NOMO-1 treated with DMSO at 0.1 percent for 48 hours (cell line): ENCODE data around the gene TRAIP.
"Not testable (repeated sequence)": the region's sequence is repeated elsewhere in the genome, so short reads cannot be mapped to it uniquely, and the experiment has no call there.

Source experiments
- DNase-seq: peaks from one replicate; lab custom pipeline; 2025; ENCODE audit not compliant: unreplicated experiment; lab: John Stamatoyannopoulos, UW

Gene TRAIP, protein sequence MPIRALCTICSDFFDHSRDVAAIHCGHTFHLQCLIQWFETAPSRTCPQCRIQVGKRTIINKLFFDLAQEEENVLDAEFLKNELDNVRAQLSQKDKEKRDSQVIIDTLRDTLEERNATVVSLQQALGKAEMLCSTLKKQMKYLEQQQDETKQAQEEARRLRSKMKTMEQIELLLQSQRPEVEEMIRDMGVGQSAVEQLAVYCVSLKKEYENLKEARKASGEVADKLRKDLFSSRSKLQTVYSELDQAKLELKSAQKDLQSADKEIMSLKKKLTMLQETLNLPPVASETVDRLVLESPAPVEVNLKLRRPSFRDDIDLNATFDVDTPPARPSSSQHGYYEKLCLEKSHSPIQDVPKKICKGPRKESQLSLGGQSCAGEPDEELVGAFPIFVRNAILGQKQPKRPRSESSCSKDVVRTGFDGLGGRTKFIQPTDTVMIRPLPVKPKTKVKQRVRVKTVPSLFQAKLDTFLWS

GRCh38 chr3:49856181-49857005, at the start of gene TRAIP:
Gene TRAIP (minus strand): TSS chr3:49856564. CDS start chr3:49856453, 111 bp downstream.
- peak; percentile 91 for DNase-seq

DNA sequence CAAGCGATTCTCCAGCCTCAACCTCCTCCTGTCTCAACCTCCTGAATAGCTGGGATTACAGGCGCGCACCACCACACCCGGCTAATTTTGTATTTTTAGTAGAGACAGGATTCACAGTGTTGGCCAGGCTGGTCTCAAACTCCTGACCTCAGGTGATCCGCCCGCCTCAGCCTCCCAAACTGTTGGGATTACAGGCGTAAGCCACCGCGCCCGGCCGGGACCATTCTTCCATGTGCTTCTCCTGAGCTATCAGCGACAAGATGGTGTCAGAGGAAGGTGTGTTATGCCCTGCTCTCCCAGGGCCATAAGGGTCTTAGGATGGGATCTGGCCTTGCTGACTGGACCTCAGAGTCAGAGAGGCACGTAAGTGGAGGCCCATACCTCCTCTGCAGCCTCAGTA, 48.1 kb upstream of the TRAIP start:
- not testable (repeated sequence) for DNase-seq

- peak; percentile 82 for DNase-seq
Measured at GRCh38 chr3:49903451-49904424, 47.4 kb upstream of the TRAIP start, which contains the start of gene MST1R. Gene MST1R (minus strand): TSS chr3:49903873. CDS start chr3:49903609, 264 bp downstream.

DNA sequence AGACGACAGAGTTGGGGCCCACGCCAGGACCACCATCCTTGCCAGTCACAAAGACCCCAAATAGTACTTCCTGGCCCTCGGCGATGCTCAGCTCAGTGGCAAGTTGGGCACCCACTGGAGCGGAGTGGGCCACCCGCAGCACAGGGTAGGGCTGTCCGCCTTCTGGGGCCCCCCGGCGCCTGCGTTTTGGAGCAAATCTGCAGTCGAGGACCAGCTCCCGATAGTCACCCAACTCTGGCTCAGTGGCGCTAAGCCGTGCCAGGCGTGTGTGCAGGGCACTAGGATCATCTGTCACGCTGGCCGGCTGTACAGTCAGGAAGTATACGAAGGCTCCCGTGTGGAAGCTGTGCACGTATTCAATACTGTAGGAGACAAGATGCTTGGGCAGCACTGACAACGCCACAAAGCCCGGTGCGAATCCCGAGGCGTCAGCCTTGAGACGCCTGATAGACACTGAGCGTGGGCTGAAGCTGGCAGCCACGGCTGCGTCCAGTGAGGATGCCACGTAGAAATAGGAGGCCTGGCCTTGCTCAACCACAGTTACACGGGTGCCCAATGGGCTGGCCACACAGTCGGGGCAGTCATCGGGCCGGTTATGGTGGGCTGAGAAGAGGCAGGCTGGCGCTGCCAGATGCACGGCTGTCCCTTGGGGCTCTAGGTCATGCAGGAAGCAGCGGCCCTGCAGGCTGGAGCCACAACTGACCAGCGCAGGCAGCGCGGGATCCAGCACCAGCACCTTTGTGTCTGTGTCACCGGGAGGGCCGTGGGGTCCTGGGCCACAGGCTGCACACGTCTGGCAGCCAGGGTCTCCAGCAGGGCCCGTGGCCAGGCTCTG, 46.4 kb upstream of the TRAIP start:
- no peak for DNase-seq

GRCh38 chr3:49901366-49902339, 45.3 kb upstream of the TRAIP start:
- no peak for DNase-seq

- DNase-seq, result no peak
Measured at GRCh38 chr3:49900491-49901153, 44.3 kb upstream of the TRAIP start.

DNA sequence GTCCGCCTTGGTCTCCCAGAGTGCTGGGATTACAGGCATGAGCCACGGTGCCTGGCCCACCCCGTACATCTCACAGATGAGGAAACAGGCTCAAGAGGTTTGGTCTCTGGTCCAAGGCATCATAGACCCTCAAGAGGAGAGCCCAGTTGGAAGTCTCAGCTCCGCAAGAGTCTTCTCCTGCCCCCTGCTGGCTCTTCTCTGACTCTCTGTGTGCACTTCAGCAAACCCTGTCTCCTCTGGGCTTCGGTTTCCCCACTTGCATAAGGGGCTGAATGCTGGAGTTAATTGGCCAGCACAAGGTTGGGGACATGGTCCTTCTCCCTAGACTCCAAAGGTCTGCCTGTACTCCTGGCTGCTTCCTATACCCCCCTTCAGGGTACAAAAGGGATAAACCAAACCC, 43.5 kb upstream of the TRAIP start:
- DNase-seq, result peak; percentile 30

DNA sequence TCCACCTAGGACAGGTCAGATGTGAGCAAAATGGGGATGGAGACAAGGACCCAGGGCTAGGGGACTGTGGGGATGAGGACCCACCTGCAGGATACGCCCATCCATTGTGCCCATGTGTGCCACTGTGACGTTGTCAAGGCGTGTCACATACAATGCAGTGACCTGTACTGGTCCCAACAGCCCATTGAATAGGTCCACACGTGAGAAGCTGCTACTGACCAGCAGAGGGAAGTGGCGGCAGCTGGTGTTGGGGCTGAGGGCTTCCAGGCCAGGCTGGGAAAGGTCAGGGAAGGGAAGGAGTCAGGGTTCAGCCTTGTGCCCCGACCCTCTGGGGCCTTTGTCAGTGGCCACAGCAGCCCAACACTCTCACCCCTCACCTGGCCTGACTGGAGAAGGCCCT, 42.6 kb upstream of the TRAIP start:
- no peak for DNase-seq

DNA sequence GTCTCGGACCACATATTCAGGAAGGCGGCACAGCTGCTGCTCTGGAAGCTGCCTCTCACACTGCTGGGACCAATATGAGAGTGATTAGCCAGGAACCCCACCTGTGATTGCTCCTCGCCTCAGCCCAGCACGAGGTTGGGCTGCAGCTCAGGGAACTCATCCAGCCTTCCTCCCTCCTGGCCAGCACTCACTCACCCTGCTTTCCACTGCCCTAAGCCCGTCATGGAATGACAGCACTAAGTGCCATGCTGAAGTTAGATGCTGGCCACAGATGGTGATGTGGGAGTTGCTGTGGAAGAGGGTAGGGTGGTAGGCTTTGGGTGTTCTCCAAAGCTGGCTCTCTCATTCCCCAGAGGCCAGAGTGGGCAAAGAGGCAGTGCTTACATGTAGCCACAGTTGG, 40.0 kb upstream of the TRAIP start:
- no peak for DNase-seq

- no peak for DNase-seq
Measured at GRCh38 chr3:49895791-49896190, 39.4 kb upstream of the TRAIP start.

GRCh38 chr3:49889296-49889695, 32.9 kb upstream of the TRAIP start:
- no peak for DNase-seq

GRCh38 chr3:49886922-49887265, 30.5 kb upstream of the TRAIP start:
- DNase-seq, result no peak

- DNase-seq, result no peak
Measured at GRCh38 chr3:49883998-49884397, 27.6 kb upstream of the TRAIP start.

DNA sequence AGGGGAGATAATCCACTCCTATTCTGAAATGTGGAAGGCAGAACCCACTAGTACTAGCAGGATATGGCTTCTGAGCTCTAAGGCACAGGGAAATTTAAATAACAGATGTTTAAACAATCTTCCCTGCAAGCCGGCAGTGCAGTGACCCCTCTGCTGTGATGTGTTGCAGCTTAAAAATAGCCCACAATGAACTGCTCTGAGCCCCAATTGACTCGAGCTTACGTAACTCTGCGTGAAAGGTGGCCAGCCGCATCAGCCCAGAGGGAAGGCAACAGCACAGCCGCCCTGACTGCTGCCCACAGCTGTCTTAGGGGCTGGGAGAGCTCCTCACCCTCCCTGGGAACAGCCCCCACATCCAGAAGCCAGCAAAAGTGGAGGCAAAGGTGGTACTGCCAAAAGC, 25.8 kb upstream of the TRAIP start:
- DNase-seq, result peak; percentile 77

DNA sequence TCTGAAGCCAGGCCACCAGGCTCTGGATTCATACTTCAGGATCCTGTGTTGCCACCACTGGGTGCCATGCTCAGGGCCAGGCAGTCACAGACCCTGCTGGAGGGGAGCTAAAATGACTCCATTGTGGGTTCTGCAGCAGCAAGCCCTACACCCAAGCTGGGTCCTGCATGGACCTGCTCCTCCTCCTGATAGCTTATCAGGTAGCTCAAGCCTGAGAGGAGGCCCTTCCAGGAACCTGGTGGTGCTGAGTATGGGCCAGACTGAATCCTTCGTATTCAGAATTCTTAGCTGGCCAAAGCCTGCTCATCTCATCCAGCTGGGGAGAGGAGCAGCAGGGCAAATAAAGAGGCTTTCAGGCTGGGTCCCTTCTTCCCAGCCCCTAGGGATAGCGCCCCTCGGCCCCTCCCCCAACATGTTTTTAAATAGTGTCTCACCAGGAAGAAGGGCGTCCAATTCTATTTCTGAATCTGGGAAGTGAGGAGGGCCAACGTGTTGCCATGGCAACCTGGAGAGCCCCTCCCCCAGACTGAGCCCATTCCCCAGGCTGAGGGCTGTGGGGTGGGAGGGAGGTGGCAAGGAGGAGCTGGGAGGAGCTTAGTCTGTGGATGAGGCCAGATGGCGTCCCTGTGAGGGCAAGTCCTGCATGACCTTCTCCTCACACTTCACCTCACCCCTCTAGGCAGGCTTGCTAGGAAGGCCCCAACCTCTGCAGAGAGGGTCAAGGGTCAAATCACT, 24.4 kb upstream of the TRAIP start:
- no peak for DNase-seq

DNA sequence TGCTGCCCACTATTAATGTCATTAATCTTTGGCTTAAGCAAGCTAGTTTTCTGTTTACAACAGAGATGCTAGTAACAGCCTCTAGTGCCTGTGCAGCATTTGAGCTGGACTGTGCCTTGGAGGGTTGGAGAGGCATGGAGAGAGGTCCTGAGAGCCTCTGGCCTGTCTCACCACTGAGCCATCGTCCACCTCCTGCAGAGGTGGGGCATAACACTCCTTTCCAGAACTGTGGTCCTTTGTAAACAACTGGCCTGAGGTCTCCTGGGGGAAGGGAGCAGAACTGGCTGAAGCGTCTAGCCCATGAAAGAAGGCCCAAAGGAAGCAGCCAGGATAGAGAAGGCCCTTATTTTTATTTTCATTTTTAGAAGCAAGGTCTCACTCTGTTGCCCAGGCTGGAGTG, 23.4 kb upstream of the TRAIP start:
- DNase-seq, result no peak

DNA sequence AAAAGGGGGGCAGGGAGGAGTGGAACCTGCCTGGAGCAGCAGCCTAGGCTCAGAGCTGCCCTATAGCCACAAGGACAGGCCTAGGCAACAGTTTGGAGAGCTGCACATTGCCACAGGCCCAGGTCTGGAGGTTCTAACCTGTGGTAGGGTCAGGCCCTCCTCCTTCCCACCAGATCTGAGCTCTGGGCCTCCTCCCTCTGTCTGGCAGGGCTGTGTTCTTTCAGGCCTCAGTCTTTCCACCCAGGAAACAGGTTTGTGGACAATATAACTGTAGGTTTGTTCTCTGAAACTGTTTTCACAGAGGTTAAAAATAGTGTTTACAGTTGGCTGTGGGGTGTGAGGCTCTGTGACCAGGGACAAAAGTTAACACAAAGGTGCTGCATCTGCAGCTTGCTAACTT, 22.3 kb upstream of the TRAIP start:
- DNase-seq, result no peak

DNA sequence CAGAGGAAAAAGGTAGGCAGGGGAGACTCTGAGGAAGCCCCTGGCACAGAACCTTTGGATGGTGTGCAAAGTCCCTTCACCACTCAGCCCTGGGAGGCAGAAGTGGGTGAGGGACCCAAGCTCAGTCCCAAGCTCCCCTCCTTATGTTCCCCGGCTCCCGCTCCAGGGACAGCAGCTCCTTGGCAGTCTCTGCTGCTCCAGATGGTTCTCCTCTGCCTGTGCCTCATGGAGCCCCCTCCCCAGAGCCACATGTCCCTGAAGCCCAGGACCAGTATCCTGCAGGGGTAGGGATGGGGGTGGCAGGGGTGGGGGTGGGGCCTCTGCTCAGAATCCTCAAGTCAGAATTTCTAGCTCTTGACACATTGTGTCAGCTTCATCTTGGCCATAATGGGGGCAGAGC, 21.4 kb upstream of the TRAIP start:
- DNase-seq, result no peak
